ENCODE results near the gene FMN2.

FMN2 gene

GRCh38 chr1:240091614-240092300, at the start of gene FMN2:
TSS of gene FMN2 (plus strand) at chr1:240091883. CDS start at chr1:240092110, 227 bp downstream.
- no peak for DNase-seq (ENCODE audit: low read depth)

- no peak for DNase-seq (ENCODE audit: low read depth)
These were observed 47.1 kb upstream of the FMN2 start for GRCh38 chr1:240044620-240045019.

- no peak for DNase-seq (ENCODE audit: low read depth)
These were observed 45.7 kb upstream of the FMN2 start for GRCh38 chr1:240046000-240046399.

GRCh38 chr1:240054109-240054701, 37.5 kb upstream of the FMN2 start:
- no peak for DNase-seq (ENCODE audit: low read depth)

GRCh38 chr1:240055936-240056335, 35.7 kb upstream of the FMN2 start:
- no peak for DNase-seq (ENCODE audit: low read depth)

- DNase-seq (ENCODE audit: low read depth): no peak
These were observed 35.3 kb upstream of the FMN2 start for GRCh38 chr1:240056350-240056749.

- DNase-seq (ENCODE audit: low read depth): no peak
These were observed 33.6 kb upstream of the FMN2 start for GRCh38 chr1:240058049-240058448.

GRCh38 chr1:240068961-240069360, 22.7 kb upstream of the FMN2 start:
- DNase-seq (ENCODE audit: low read depth): no peak

GRCh38 chr1:240070188-240070587, 21.5 kb upstream of the FMN2 start:
- no peak for DNase-seq (ENCODE audit: low read depth)

GRCh38 chr1:240073097-240073496, 18.6 kb upstream of the FMN2 start:
- DNase-seq (ENCODE audit: low read depth): no peak

GRCh38 chr1:240074422-240074821, 17.3 kb upstream of the FMN2 start:
- no peak for DNase-seq (ENCODE audit: low read depth)

- no peak for DNase-seq (ENCODE audit: low read depth)
These were observed 16.8 kb upstream of the FMN2 start for GRCh38 chr1:240074908-240075307.

- no peak for DNase-seq (ENCODE audit: low read depth)
These were observed 7.3 kb upstream of the FMN2 start for GRCh38 chr1:240084337-240084736.

GRCh38 chr1:240084749-240085148, 6.9 kb upstream of the FMN2 start:
- DNase-seq (ENCODE audit: low read depth): no peak

GRCh38 chr1:240086726-240087125, 5.0 kb upstream of the FMN2 start:
- no peak for DNase-seq (ENCODE audit: low read depth)

- no peak for DNase-seq (ENCODE audit: low read depth)
These were observed 1.7 kb upstream of the FMN2 start for GRCh38 chr1:240090014-240090413.

- DNase-seq (ENCODE audit: low read depth): no peak
These were observed 604 bp upstream of the FMN2 start for GRCh38 chr1:240090957-240091600.

GRCh38 chr1:240092301-240093119, 827 bp downstream of the FMN2 start:
- no peak for DNase-seq (ENCODE audit: low read depth)

- no peak for DNase-seq (ENCODE audit: low read depth)
These were observed 1.7 kb downstream of the FMN2 start for GRCh38 chr1:240093120-240093961.

- no peak for DNase-seq (ENCODE audit: low read depth)
These were observed 2.5 kb downstream of the FMN2 start for GRCh38 chr1:240094041-240094722.

- DNase-seq (ENCODE audit: low read depth): no peak
These were observed 5.3 kb downstream of the FMN2 start for GRCh38 chr1:240096974-240097373.

All from stimulated activated CD4-positive, alpha-beta T cell treated with anti-CD3 and anti-CD28 coated beads, Interleukin-2, amount 100 ng/mL, for 4 hours (primary cell).